ENCODE measurements around the gene KRTAP19-1. TPM values are rescaled to one million over a fixed set of nuclear protein-coding genes. Genes with fewer than 3 reads are reported as not detected.

Gene KRTAP19-1
- total and polyA plus RNA-seq, 3 donors from 2014 or later = not detected

- H3K4me1 ChIP-seq = no peaks in the 10 kb centered on the region
- no peak for DNase-seq
- no peak for TF ChIP-seq POLR2A (IDR thresholded peaks at IDR 0.05)
- TF ChIP-seq CTCF (IDR thresholded peaks at IDR 0.05) = no peak
- no peaks in the 10 kb centered on the region for H3K9me3 ChIP-seq
- no peak overlapping the region for H3K4me3 ChIP-seq
- WGBS, 2 donors = 48 to 52% methylated on average over 4 of the region's 4 CpGs
- H3K27me3 ChIP-seq = no peaks in the 10 kb centered on the region
- H3K27ac ChIP-seq = no peak overlapping the region
- H3K36me3 ChIP-seq (ENCODE audit: low read depth, missing control alignments) = no peaks in the 10 kb centered on the region
- intact Hi-C loops (cut with DNase I; ENCODE audit: low total_unique reads) = no loop called here
Measured at GRCh38 chr21:30447056-30447455, 33.1 kb downstream of the KRTAP19-1 start.

- no peak for DNase-seq
- no peak overlapping the region for H3K27ac ChIP-seq
- no peaks in the 10 kb centered on the region for H3K36me3 ChIP-seq (ENCODE audit: low read depth, missing control alignments)
- H3K27me3 ChIP-seq = no peaks in the 10 kb centered on the region
- intact Hi-C loops (cut with DNase I; ENCODE audit: low total_unique reads) = no loop called here
- 85 to 95% methylated on average over 1 of the region's 1 CpG for WGBS, 2 donors
- H3K9me3 ChIP-seq = no peaks in the 10 kb centered on the region
- TF ChIP-seq CTCF (IDR thresholded peaks at IDR 0.05) (no peak), POLR2A (IDR thresholded peaks at IDR 0.05) (no peak)
- no peak overlapping the region for H3K4me3 ChIP-seq
- no peaks in the 10 kb centered on the region for H3K4me1 ChIP-seq
Measured at GRCh38 chr21:30444204-30444603, 36.0 kb downstream of the KRTAP19-1 start.

- no peak for DNase-seq
- H3K4me3 ChIP-seq = no peak overlapping the region
- H3K36me3 ChIP-seq (ENCODE audit: low read depth, missing control alignments) = no peaks in the 10 kb centered on the region
- H3K27me3 ChIP-seq = no peaks in the 10 kb centered on the region
- H3K27ac ChIP-seq = no peak overlapping the region
- no peak for TF ChIP-seq POLR2A (IDR thresholded peaks at IDR 0.05)
- no peak for TF ChIP-seq CTCF (IDR thresholded peaks at IDR 0.05)
- H3K4me1 ChIP-seq = no peaks in the 10 kb centered on the region
- H3K9me3 ChIP-seq = no peaks in the 10 kb centered on the region
- intact Hi-C loops (cut with DNase I; ENCODE audit: low total_unique reads) = no loop called here
Measured at GRCh38 chr21:30443226-30443625, 36.9 kb downstream of the KRTAP19-1 start.

GRCh38 chr21:30439975-30440374 is 40.2 kb downstream of the KRTAP19-1 start, which contains the start of gene KRTAP15-1:
KRTAP15-1 (plus strand) TSS chr21:30440275; CDS start chr21:30440328, 53 bp downstream.
- WGBS, 2 donors = 89 to 93% methylated on average over 5 of the region's 5 CpGs
- TF ChIP-seq CTCF (IDR thresholded peaks at IDR 0.05) (no peak), POLR2A (IDR thresholded peaks at IDR 0.05) (no peak)
- intact Hi-C loops (cut with DNase I; ENCODE audit: low total_unique reads) = no loop called here
- no peaks in the 10 kb centered on the region for H3K27me3 ChIP-seq
- no peaks in the 10 kb centered on the region for H3K36me3 ChIP-seq (ENCODE audit: low read depth, missing control alignments)
- no peaks in the 10 kb centered on the region for H3K9me3 ChIP-seq
- no peak within 1 kb of the TSS for H3K4me3 ChIP-seq
- no peaks in the 10 kb centered on the region for H3K4me1 ChIP-seq
- no peak within 1 kb of the TSS for H3K27ac ChIP-seq
- no peak for DNase-seq

GRCh38 chr21:30437010-30437565 is 43.1 kb downstream of the KRTAP19-1 start:
- no peak for DNase-seq
- H3K4me1 ChIP-seq = no peaks in the 10 kb centered on the region
- H3K9me3 ChIP-seq = no peaks in the 10 kb centered on the region
- H3K4me3 ChIP-seq = no peak overlapping the region
- H3K27me3 ChIP-seq = no peaks in the 10 kb centered on the region
- intact Hi-C loops (cut with DNase I; ENCODE audit: low total_unique reads) = no loop called here
- TF ChIP-seq CTCF (IDR thresholded peaks at IDR 0.05) = no peak
- TF ChIP-seq POLR2A (IDR thresholded peaks at IDR 0.05) = no peak
- 49 to 59% methylated on average over 3 of the region's 3 CpGs for WGBS, 2 donors
- no peaks in the 10 kb centered on the region for H3K36me3 ChIP-seq (ENCODE audit: low read depth, missing control alignments)
- H3K27ac ChIP-seq = no peak overlapping the region

Data from testis (tissue), 3 donors.